ENCODE measurements around the gene CPNE9. TPM values are rescaled to one million over a fixed set of nuclear protein-coding genes. Genes with fewer than 3 reads are reported as not detected.

Gene CPNE9
- total RNA-seq, 5 donors from 2014 or later (not counting 1 experiment from before 2014, with no cell fraction given), result 0.19 to 1.5 (median 0.24) TPM; not detected in 1

- Mint-ChIP-seq H3K4me3 (peak overlapping the region; percentile 83 to 91 (median 83)), H3K4me1 (peaks cover 60 to 65% (median 64%) of the 10 kb centered on the region in 3 donors), H3K27me3 (no peaks in the 10 kb centered on the region), H3K9me3 (no peaks in the 10 kb centered on the region), H3K27ac (peak overlapping the region; percentile 92 to 93), H3K36me3 (peaks cover 28% of the 10 kb centered on the region)
- WGBS (ENCODE audit: insufficient coverage), result under 1% methylated on average over 41 of the region's 41 CpGs
- Histone ChIP-seq H3K4me3 (ENCODE audit: control insufficient read depth in 1 of 2, extremely low read depth in 1 of 2, low read length in 1 of 2) (peak overlapping the region; percentile 66 to 90), H3K36me3 (ENCODE audit: control insufficient read depth in 2 of 2, extremely low read depth in 1 of 2, insufficient read depth in 1 of 2, low read length in 1 of 2) (peaks cover 0 to 31% of the 10 kb centered on the region in 2 donors), H3K4me1 (ENCODE audit: control insufficient read depth in 1 of 2, extremely low read depth in 1 of 2, insufficient read depth in 2 of 2, low read length in 2 of 2) (peaks cover 12 to 47% of the 10 kb centered on the region in 2 experiments), H3K27me3 (replicated peaks in 1 of 2; ENCODE audit: control insufficient read depth in 2 of 2, extremely low read depth in 1 of 2, insufficient read depth in 2 of 2, low read length in 1 of 2) (no peaks in the 10 kb centered on the region), H3K27ac (ENCODE audit: low read length) (peak overlapping the region; percentile 79), H3K9me3 (no peaks in the 10 kb centered on the region)
- ChIA-PET POLR2A (no interaction called here), CTCF (interaction anchor here in 1 of 2 donors (0.9 kb wide), 1 partner anchor 18 kb away, joined by 4 read pairs; no protein-coding TSS in a partner anchor)
- peak in 31 of 35 experiments; percentile 12 to 55 (median 32) for DNase-seq
- no peak for ATAC-seq (replicated peaks in 1 of 4)
Measured at GRCh38 chr3:9732080-9732739, 28.6 kb downstream of the CPNE9 start.

GRCh38 chr3:9732740-9733115, 29.1 kb downstream of the CPNE9 start:
- no peaks in the 10 kb centered on the region for H3K9me3 Mint-ChIP-seq
- Histone ChIP-seq H3K36me3 (ENCODE audit: control insufficient read depth in 2 of 2, extremely low read depth in 1 of 2, insufficient read depth in 1 of 2, low read length in 1 of 2) (peaks cover 0 to 36% of the 10 kb centered on the region in 2 donors), H3K9me3 (no peaks in the 10 kb centered on the region), H3K4me3 (ENCODE audit: control insufficient read depth in 1 of 2, extremely low read depth in 1 of 2, low read length in 1 of 2) (peak overlapping the region; percentile 66 to 90), H3K27ac (ENCODE audit: low read length) (peak overlapping the region; percentile 79), H3K27me3 (replicated peaks in 1 of 2; ENCODE audit: control insufficient read depth in 2 of 2, extremely low read depth in 1 of 2, insufficient read depth in 2 of 2, low read length in 1 of 2) (no peaks in the 10 kb centered on the region), H3K4me1 (ENCODE audit: control insufficient read depth in 1 of 2, extremely low read depth in 1 of 2, insufficient read depth in 2 of 2, low read length in 2 of 2) (peaks cover 9 to 42% of the 10 kb centered on the region in 2 experiments)
- H3K4me3 Mint-ChIP-seq, result peak overlapping the region; percentile 83 to 91 (median 83)
- no peak for ATAC-seq (replicated peaks in 1 of 4)
- peaks cover 55 to 61% (median 60%) of the 10 kb centered on the region in 3 donors for H3K4me1 Mint-ChIP-seq
- H3K36me3 Mint-ChIP-seq, result peaks cover 28% of the 10 kb centered on the region
- H3K27ac Mint-ChIP-seq, result peak overlapping the region; percentile 92 to 93
- no peaks in the 10 kb centered on the region for H3K27me3 Mint-ChIP-seq
- DNase-seq, result no peak
- CTCF ChIA-PET, result interaction anchor here (0.9 to 1.3 kb wide), 2 partner anchors 17 kb away, joined by 4 to 5 read pairs; partner anchors contain the start of gene OGG1 (in 1 of the 2)
- POLR2A ChIA-PET, result no interaction called here
- WGBS (ENCODE audit: insufficient coverage), result 10% methylated on average over 2 of the region's 7 CpGs

GRCh38 chr3:9736831-9737230, 33.2 kb downstream of the CPNE9 start:
- Mint-ChIP-seq H3K27ac (peak overlapping the region in 1 of 2 donors; percentile 41), H3K27me3 (no peaks in the 10 kb centered on the region), H3K4me3 (no peak overlapping the region), H3K9me3 (no peaks in the 10 kb centered on the region), H3K36me3 (peaks cover 56% of the 10 kb centered on the region), H3K4me1 (peaks cover 38 to 48% (median 46%) of the 10 kb centered on the region in 3 donors)
- Histone ChIP-seq H3K4me1 (ENCODE audit: control insufficient read depth in 1 of 2, extremely low read depth in 1 of 2, insufficient read depth in 2 of 2, low read length in 2 of 2) (peaks cover 5 to 36% of the 10 kb centered on the region in 2 experiments), H3K36me3 (ENCODE audit: control insufficient read depth in 2 of 2, extremely low read depth in 1 of 2, insufficient read depth in 1 of 2, low read length in 1 of 2) (peaks cover 18 to 76% of the 10 kb centered on the region in 2 donors), H3K27ac (ENCODE audit: low read length) (no peak overlapping the region), H3K27me3 (replicated peaks in 1 of 2; ENCODE audit: control insufficient read depth in 2 of 2, extremely low read depth in 1 of 2, insufficient read depth in 2 of 2, low read length in 1 of 2) (no peaks in the 10 kb centered on the region), H3K9me3 (no peaks in the 10 kb centered on the region), H3K4me3 (ENCODE audit: control insufficient read depth in 1 of 2, extremely low read depth in 1 of 2, low read length in 1 of 2) (no peak overlapping the region)
- WGBS (ENCODE audit: insufficient coverage), result no CpG with 5 or more reads among the region's 2 CpGs
- CTCF ChIA-PET, result interaction anchor here (0.5 to 1.2 kb wide), 6 partner anchors 9 to 97 kb away, joined by 3 to 5 read pairs (median 4); partner anchors contain the start of gene OGG1 (in 1 of the 2)
- no peak for ATAC-seq (replicated peaks in 1 of 4)
- POLR2A ChIA-PET, result no interaction called here
- DNase-seq, result no peak

- DNase-seq (no peak), ATAC-seq (replicated peaks in 1 of 4) (no peak)
- 96% methylated on average over 15 of the region's 15 CpGs for WGBS (ENCODE audit: insufficient coverage)
- no peak overlapping the region for H3K27ac ChIP-seq (ENCODE audit: low read length)
- H3K4me1 ChIP-seq (ENCODE audit: control insufficient read depth in 1 of 2, extremely low read depth in 1 of 2, insufficient read depth in 2 of 2, low read length in 2 of 2), result peaks cover 0 to 15% of the 10 kb centered on the region in 2 experiments
- H3K36me3 ChIP-seq (ENCODE audit: control insufficient read depth in 2 of 2, extremely low read depth in 1 of 2, insufficient read depth in 1 of 2, low read length in 1 of 2), result peaks cover 28 to 94% of the 10 kb centered on the region in 2 donors
- H3K27me3 ChIP-seq (replicated peaks in 1 of 2; ENCODE audit: control insufficient read depth in 2 of 2, extremely low read depth in 1 of 2, insufficient read depth in 2 of 2, low read length in 1 of 2), result no peaks in the 10 kb centered on the region
- Mint-ChIP-seq H3K27me3 (no peaks in the 10 kb centered on the region), H3K4me1 (peaks cover 18 to 28% (median 26%) of the 10 kb centered on the region in 3 donors), H3K27ac (no peak overlapping the region), H3K36me3 (peaks cover 66% of the 10 kb centered on the region), H3K9me3 (no peaks in the 10 kb centered on the region), H3K4me3 (no peak overlapping the region)
- CTCF ChIA-PET, result interaction anchor here in 1 of 2 donors (0.9 kb wide), 1 partner anchor 12 kb away, joined by 5 read pairs; no protein-coding TSS in a partner anchor
- H3K4me3 ChIP-seq (ENCODE audit: control insufficient read depth in 1 of 2, extremely low read depth in 1 of 2, low read length in 1 of 2), result no peak overlapping the region
- POLR2A ChIA-PET, result no interaction called here
- H3K9me3 ChIP-seq, result no peaks in the 10 kb centered on the region
Measured at GRCh38 chr3:9739181-9739580, 35.5 kb downstream of the CPNE9 start.

GRCh38 chr3:9742560-9742959, 38.9 kb downstream of the CPNE9 start:
- POLR2A ChIA-PET, result no interaction called here
- CTCF ChIA-PET, result interaction anchor here in 1 of 2 donors (1.1 kb wide), 1 partner anchor 15 kb away, joined by 4 read pairs; no protein-coding TSS in a partner anchor
- no peak overlapping the region for H3K27ac ChIP-seq (ENCODE audit: low read length)
- no peaks in the 10 kb centered on the region for H3K27me3 ChIP-seq (replicated peaks in 1 of 2; ENCODE audit: control insufficient read depth in 2 of 2, extremely low read depth in 1 of 2, insufficient read depth in 2 of 2, low read length in 1 of 2)
- H3K27ac Mint-ChIP-seq, result no peak overlapping the region
- peaks cover 0 to 3% (median 0%) of the 10 kb centered on the region in 3 donors for H3K4me1 Mint-ChIP-seq
- H3K4me3 Mint-ChIP-seq, result no peak overlapping the region
- no CpG with 5 or more reads among the region's 1 CpG for WGBS (ENCODE audit: insufficient coverage)
- no peaks in the 10 kb centered on the region for H3K4me1 ChIP-seq (ENCODE audit: control insufficient read depth in 1 of 2, extremely low read depth in 1 of 2, insufficient read depth in 2 of 2, low read length in 2 of 2)
- H3K27me3 Mint-ChIP-seq, result no peaks in the 10 kb centered on the region
- DNase-seq (no peak), ATAC-seq (replicated peaks in 1 of 4) (no peak)
- no peak overlapping the region for H3K4me3 ChIP-seq (ENCODE audit: control insufficient read depth in 1 of 2, extremely low read depth in 1 of 2, low read length in 1 of 2)
- H3K36me3 Mint-ChIP-seq, result peaks cover 65% of the 10 kb centered on the region
- H3K9me3 ChIP-seq, result no peaks in the 10 kb centered on the region
- H3K36me3 ChIP-seq (ENCODE audit: control insufficient read depth in 2 of 2, extremely low read depth in 1 of 2, insufficient read depth in 1 of 2, low read length in 1 of 2), result peaks cover 45 to 99% of the 10 kb centered on the region in 2 donors
- no peaks in the 10 kb centered on the region for H3K9me3 Mint-ChIP-seq

GRCh38 chr3:9743548-9743947, 39.9 kb downstream of the CPNE9 start:
- Histone ChIP-seq H3K27me3 (replicated peaks in 1 of 2; ENCODE audit: control insufficient read depth in 2 of 2, extremely low read depth in 1 of 2, insufficient read depth in 2 of 2, low read length in 1 of 2) (no peaks in the 10 kb centered on the region), H3K9me3 (no peaks in the 10 kb centered on the region), H3K4me1 (ENCODE audit: control insufficient read depth in 1 of 2, extremely low read depth in 1 of 2, insufficient read depth in 2 of 2, low read length in 2 of 2) (no peaks in the 10 kb centered on the region), H3K36me3 (ENCODE audit: control insufficient read depth in 2 of 2, extremely low read depth in 1 of 2, insufficient read depth in 1 of 2, low read length in 1 of 2) (peaks cover 44 to 96% of the 10 kb centered on the region in 2 donors), H3K4me3 (ENCODE audit: control insufficient read depth in 1 of 2, extremely low read depth in 1 of 2, low read length in 1 of 2) (no peak overlapping the region), H3K27ac (ENCODE audit: low read length) (no peak overlapping the region)
- ATAC-seq (replicated peaks in 1 of 4) (no peak), DNase-seq (no peak)
- WGBS (ENCODE audit: insufficient coverage), result 98% methylated on average over 18 of the region's 18 CpGs
- POLR2A ChIA-PET, result no interaction called here
- Mint-ChIP-seq H3K4me1 (peaks cover 0 to 3% (median 0%) of the 10 kb centered on the region in 3 donors), H3K36me3 (peaks cover 58% of the 10 kb centered on the region), H3K27ac (no peak overlapping the region), H3K27me3 (no peaks in the 10 kb centered on the region), H3K9me3 (no peaks in the 10 kb centered on the region), H3K4me3 (no peak overlapping the region)
- CTCF ChIA-PET, result no interaction called here

Measured in T-cell (primary cell).